DMS 273 (cell line): ENCODE measurements around the gene RALGAPB.
"Not testable (repeated sequence)": the region's sequence is repeated elsewhere in the genome, so short reads cannot be mapped to it uniquely, and the experiment has no call there.

Experiments
- DNase-seq: peaks from one replicate; lab custom pipeline; 2025; ENCODE audit not compliant: unreplicated experiment; lab: John Stamatoyannopoulos, UW

Gene RALGAPB

GRCh38 chr20:38472513-38473366 is at the start of gene RALGAPB:
Gene RALGAPB (plus strand): TSS chr20:38472843. CDS start chr20:38488433, 15,590 bp downstream.
- DNase-seq = peak; percentile 99

DNA sequence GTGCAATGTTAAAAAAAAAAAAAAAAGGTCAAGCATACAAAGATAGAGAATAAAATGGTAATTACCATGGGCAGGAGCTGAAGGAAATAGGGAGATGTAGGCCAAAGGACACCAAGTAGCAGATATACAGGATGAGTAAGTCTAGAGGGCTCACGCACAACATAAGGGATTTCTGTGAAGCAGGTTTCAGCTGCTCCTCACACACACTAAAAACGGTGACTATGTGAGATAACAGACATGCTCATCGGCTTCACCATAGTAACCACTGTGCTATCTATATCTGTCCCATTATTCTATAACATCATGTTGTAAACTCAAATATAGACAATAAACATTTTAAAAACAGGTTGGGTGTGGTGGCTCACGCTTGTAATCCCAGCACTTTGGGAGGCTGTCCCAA is 49.1 kb upstream of the RALGAPB start:
- DNase-seq = no peak

- no peak for DNase-seq
Measured at GRCh38 chr20:38424401-38424800, 48.2 kb upstream of the RALGAPB start.

GRCh38 chr20:38426006-38426897 is 46.4 kb upstream of the RALGAPB start:
- DNase-seq = no peak

- DNase-seq = no peak
Measured at GRCh38 chr20:38427655-38428023, 45.0 kb upstream of the RALGAPB start.

GRCh38 chr20:38428800-38429199 is 43.8 kb upstream of the RALGAPB start:
- no peak for DNase-seq

DNA sequence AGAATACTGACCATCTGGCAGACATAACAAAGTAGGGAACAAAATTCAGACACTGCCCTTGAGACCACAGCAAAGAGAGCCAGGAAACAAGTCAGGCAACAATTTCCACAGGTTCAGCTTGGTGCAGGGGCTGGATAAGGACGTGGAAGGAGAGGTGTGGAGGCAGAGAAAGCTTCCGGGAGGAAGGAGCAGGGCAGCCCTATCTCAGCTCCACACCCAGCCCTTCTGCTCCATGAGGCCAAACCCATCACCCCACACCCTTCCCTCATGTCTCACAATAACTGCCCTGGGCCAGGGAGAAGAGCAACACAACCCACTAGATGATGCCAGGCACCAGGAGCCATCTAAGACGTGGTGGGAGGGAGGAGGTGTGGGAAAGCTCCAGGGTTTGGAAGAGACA is 43.3 kb upstream of the RALGAPB start:
- no peak for DNase-seq

DNA sequence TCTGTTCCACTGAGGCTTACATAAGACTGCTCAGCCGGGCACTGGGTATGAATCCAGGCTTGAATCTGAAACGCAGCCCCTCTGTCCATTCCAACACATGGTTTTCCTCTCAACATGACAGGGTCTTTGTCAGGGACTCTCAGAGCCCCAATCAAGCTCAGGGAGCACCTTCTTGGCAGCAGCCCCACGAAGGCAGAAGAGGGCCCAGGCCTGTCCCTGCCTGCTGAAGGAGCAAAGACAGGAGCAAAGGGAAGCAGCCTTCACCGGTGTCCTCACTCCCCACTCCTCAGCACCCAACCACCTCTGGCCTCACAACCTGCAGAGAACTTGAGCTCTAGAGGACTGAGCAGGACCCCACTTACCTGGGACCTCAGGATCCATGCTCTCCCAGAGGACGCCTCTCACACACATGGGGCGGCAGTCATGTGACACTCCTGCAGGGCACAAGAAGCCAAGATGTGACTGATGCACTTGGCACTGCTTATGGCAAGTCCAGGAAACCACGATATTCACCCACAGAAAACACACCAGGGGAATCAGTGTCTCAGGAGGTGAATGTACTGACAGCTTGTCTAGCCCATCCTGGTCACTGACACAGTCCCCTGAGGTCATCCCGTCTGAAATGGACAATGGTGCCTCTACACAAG is 41.8 kb upstream of the RALGAPB start:
- no peak for DNase-seq

DNA sequence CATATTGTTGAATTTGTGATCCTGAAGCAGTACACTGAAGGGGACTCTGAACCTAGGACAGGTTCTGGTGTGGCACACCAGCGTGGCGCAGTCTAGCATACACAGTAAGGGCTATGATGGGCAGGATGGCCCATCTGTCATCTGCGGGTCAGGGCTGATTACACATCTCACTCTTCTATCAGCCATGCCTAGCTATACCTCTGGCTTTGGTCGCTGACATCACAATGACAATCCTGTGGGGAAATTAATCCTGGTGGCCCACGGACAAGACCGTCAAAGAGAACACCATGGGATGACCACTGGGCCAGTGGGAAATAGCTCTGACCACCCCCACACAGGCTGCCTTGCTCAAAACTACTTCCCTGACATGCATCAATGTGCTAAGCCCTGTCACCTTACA is 40.4 kb upstream of the RALGAPB start:
- DNase-seq = no peak

DNA sequence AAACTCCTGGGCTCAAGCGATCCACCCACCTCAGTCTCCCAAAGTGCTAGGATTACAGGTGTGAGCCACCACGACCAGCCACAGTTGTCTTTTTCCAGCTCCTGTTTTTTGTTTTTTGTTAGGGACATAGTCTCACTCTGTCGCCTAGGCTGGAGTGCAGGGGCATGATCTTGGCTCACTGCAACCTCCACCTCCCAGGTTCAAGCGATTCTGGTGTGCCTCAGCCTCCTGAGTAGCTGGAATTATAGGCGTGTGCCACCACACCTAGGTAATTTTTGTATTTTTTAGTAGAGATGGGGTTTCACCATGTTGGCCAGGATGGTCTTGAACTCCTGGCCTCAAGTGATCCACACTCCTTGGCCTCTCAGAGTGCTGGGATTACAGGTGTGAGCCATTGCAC is 39.8 kb upstream of the RALGAPB start:
- DNase-seq = not testable (repeated sequence)

DNA sequence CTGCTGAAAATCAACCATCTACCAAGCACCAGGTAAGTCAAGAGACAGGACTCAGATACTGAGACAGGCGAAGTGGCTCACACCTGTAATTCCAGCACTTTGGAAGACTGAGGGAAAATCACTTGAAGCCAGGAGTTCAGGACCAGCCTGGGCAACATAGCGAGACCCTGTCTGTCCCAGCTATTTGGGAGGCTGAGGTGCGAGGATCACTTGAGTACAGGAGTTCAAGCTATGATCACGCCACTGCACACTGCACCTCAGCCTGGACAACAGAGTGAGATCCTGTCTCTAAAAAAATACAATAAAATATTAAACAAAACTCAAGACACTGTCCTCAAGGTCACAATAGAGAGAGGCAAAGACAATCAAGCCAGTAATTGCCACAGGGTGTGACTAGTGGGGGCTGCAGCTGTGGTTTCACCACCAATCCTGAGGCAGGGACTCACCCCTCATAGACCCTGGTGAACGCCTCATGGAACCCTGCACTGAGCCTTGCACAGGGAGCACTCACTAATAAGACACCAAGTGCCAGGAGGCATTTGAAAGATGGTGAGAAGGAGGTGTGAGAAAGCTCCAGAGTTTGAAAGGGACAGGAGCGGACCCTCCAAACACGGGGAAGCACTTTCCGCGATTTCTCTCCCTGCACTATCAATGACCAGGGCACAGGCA is 39.2 kb upstream of the RALGAPB start:
- DNase-seq = no peak

- DNase-seq = peak; percentile 51
Measured at GRCh38 chr20:38434301-38434741, 38.3 kb upstream of the RALGAPB start.

GRCh38 chr20:38434770-38435554 is 37.7 kb upstream of the RALGAPB start, which contains the start of gene SNHG17:
Gene SNHG17 (minus strand): TSS chr20:38435328.
- peak; percentile 98 for DNase-seq

- DNase-seq = no peak
Measured at GRCh38 chr20:38435555-38435939, 37.1 kb upstream of the RALGAPB start.

DNA sequence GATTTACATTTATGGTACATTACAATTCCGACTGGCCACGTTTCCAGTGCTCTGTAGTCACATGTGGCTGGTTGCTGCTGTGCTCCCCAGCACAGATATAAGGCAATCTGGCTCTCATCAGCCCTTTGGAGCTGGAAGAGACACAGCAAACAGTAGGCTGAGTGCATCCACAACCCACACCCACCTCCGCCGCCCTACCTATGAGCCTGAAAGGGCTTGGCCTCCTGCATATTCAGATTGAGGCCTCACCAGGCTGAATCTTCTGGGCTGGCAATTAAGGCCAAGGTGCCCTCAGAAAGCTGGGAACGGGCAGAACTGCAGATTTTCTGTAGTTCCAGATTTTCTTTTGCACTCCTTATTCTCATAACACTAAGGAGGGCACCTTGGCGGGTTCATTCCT is 34.8 kb upstream of the RALGAPB start:
- DNase-seq = no peak

- not testable (repeated sequence) for DNase-seq
Measured at GRCh38 chr20:38441110-38441509, 31.5 kb upstream of the RALGAPB start.

GRCh38 chr20:38441916-38442315 is 30.7 kb upstream of the RALGAPB start:
- DNase-seq = no peak

- DNase-seq = no peak
Measured at GRCh38 chr20:38445381-38445796, 27.3 kb upstream of the RALGAPB start.

DNA sequence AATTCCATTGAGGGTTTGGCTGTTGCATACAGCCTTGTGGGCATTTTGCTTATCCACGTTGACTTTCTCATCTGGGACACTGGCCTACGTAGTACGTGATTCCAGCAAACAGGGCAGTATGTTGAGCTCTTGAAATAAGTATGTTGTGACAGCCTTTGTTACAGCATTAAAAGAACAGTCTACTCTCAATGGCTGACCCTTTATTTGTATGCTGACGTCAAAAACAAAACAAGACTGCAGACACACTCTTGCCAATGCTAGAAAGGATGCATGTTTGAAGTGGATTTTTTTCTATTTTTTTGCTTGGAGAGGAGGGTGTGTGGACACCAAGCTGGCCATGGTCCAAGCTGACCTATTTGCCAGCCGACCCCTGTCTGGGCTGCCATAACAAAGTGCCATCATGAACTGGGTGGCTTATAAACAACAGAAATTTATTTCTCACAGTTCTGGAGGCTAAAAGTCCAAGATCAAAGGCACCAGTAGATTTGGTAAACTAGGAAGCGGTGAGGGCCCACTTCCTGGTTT is 26.7 kb upstream of the RALGAPB start:
- no peak for DNase-seq
